NT2/D1 (cell line): ENCODE data around the gene AGAP1.
"Not testable (repeated sequence)": the region's sequence is repeated elsewhere in the genome, so short reads cannot be mapped to it uniquely, and the experiment has no call there.

ENCODE experiments used
- DNase-seq: peaks from one replicate; pipeline ENCODE4 v3.0.0-alpha.2; 2011; ENCODE audit warnings: low read depth, low spot score
- H3K27me3 ChIP-seq: 2 replicates; pipeline ENCODE4 v1.6.0; 2011; ENCODE audit warnings: mild to moderate bottlenecking; ENCODE audit not compliant: insufficient read length, insufficient read depth
- H3K36me3 ChIP-seq: 2 replicates; pipeline ENCODE4 v1.6.1; 2011; ENCODE audit warnings: mild to moderate bottlenecking, low read length, mixed read lengths; ENCODE audit not compliant: insufficient read depth, insufficient read length
- H3K4me1 ChIP-seq: 2 replicates; pipeline ENCODE4 v1.5.1; 2011; ENCODE audit not compliant: insufficient read depth, insufficient read length
- H3K4me3 ChIP-seq: 2 replicates; pipeline ENCODE4 v1.5.1; 2011; ENCODE audit warnings: low read depth; ENCODE audit not compliant: insufficient read length
- H3K9ac ChIP-seq: 2 replicates; pipeline ENCODE4 v1.6.0; 2011; ENCODE audit warnings: low read depth; ENCODE audit not compliant: insufficient read length
- H3K9me3 ChIP-seq: 2 replicates; pipeline ENCODE4 v1.5.1; 2011; ENCODE audit warnings: mild to moderate bottlenecking, low read length; ENCODE audit not compliant: insufficient read depth
- SUZ12 ChIP-seq: IDR thresholded peaks from 2 replicates; pipeline ENCODE4 v1.6.1; 2011; ENCODE audit not compliant: insufficient read length, insufficient read depth; ENCODE audit errors: extremely low read depth
- YY1 ChIP-seq: IDR thresholded peaks from 2 replicates; pipeline ENCODE4 v1.6.1; 2011; ENCODE audit not compliant: insufficient read length, insufficient read depth
- ZNF274 ChIP-seq: IDR thresholded peaks from 2 replicates; pipeline ENCODE4 v1.6.1; 2011; ENCODE audit warnings: mild to moderate bottlenecking, low read depth, low read length

Gene AGAP1

GRCh38 chr2:235598532-235599531 is 105.0 kb downstream of the AGAP1 start:
- DNase-seq, result no peak
- Histone ChIP-seq H3K4me3 (no peak overlapping the region), H3K4me1 (peaks cover 9% of the 10 kb centered on the region), H3K9me3 (peaks cover 7% of the 10 kb centered on the region; the same call in 1 of the 2 replicates), H3K9ac (no peak overlapping the region), H3K36me3 (peaks cover 18% of the 10 kb centered on the region), H3K27me3 (no peaks in the 10 kb centered on the region)
- TF ChIP-seq ZNF274 (no peak), SUZ12 (no peak), YY1 (no peak)

GRCh38 chr2:235599596-235600338 is 105.9 kb downstream of the AGAP1 start:
- Histone ChIP-seq H3K4me1 (peaks cover 9% of the 10 kb centered on the region), H3K27me3 (no peaks in the 10 kb centered on the region), H3K36me3 (peaks cover 18% of the 10 kb centered on the region), H3K4me3 (no peak overlapping the region), H3K9me3 (peaks cover 7% of the 10 kb centered on the region; the same call in 1 of the 2 replicates), H3K9ac (no peak overlapping the region)
- DNase-seq, result no peak
- TF ChIP-seq SUZ12, result no peak
- no peak for TF ChIP-seq ZNF274
- TF ChIP-seq YY1, result no peak

- H3K9ac ChIP-seq, result no peak overlapping the region
- H3K27me3 ChIP-seq, result no peaks in the 10 kb centered on the region
- DNase-seq, result no peak
- H3K4me3 ChIP-seq, result no peak overlapping the region
- peaks cover 9% of the 10 kb centered on the region for H3K4me1 ChIP-seq
- TF ChIP-seq SUZ12 (no peak), ZNF274 (no peak), YY1 (no peak)
- peaks cover 7% of the 10 kb centered on the region; the same call in 1 of the 2 replicates for H3K9me3 ChIP-seq
- H3K36me3 ChIP-seq, result peaks cover 18% of the 10 kb centered on the region
Measured at GRCh38 chr2:235600406-235600805, 106.6 kb downstream of the AGAP1 start.

GRCh38 chr2:235600926-235601325 is 107.1 kb downstream of the AGAP1 start:
- Histone ChIP-seq H3K4me1 (peaks cover 9% of the 10 kb centered on the region), H3K27me3 (no peaks in the 10 kb centered on the region), H3K9me3 (peaks cover 7% of the 10 kb centered on the region; the same call in 1 of the 2 replicates), H3K9ac (no peak overlapping the region), H3K4me3 (no peak overlapping the region), H3K36me3 (peaks cover 17% of the 10 kb centered on the region)
- TF ChIP-seq SUZ12 (no peak), YY1 (no peak), ZNF274 (no peak)
- DNase-seq, result no peak

- Histone ChIP-seq H3K9me3 (peaks cover 7% of the 10 kb centered on the region; the same call in 1 of the 2 replicates), H3K4me1 (peaks cover 4% of the 10 kb centered on the region), H3K27me3 (no peaks in the 10 kb centered on the region), H3K4me3 (no peak overlapping the region), H3K9ac (no peak overlapping the region), H3K36me3 (peaks cover 12% of the 10 kb centered on the region)
- no peak for DNase-seq
- TF ChIP-seq SUZ12 (no peak), YY1 (no peak), ZNF274 (no peak)
Measured at GRCh38 chr2:235601960-235602704, 108.3 kb downstream of the AGAP1 start.

GRCh38 chr2:235602971-235603370 is 109.1 kb downstream of the AGAP1 start:
- H3K4me1 ChIP-seq, H3K9ac ChIP-seq, H3K9me3 ChIP-seq, DNase-seq, H3K27me3 ChIP-seq, H3K36me3 ChIP-seq, H3K4me3 ChIP-seq: not testable (repeated sequence)
